Activated CD4-positive, alpha-beta T cell treated with anti-CD3 and anti-CD28 coated beads, Interleukin-2, amount 50 U/mL, for 16 hours (primary cell): ENCODE results near the gene FAM171A2.
"Not testable (repeated sequence)": the region's sequence is repeated elsewhere in the genome, so short reads cannot be mapped to it uniquely, and the experiment has no call there.

Experiments used
- DNase-seq: peaks from one replicate; pipeline ENCODE4 v3.0.0-alpha.2; 2020

FAM171A2 gene

DNA sequence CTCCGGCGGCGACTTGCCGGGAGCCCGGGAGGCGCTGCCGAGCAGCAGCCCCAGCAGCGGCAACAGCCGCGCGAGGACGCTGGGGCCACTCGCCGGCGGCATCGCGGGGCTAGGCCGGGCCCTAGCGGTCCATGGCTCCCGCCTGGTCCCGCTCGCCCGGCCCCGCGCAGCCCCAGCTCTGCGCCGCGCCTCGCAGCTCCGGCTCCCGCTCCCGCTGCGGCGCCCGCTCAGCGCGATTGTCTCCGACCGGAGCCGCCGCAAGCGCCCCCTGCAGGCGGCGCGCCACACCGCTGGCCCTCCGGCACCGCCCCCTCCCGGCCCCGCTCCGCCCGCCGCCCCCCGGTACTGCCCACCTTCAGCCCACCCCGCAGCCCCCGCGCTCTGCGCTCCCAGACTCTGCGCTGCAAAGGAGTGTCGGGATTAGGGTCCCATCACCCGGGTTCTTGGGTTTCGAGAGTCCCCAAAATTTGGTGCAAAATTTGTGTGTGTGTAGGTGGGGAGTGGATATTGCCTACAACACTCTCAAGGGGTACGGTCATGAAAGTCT lies at the start of gene FAM171A2:
TSS of gene FAM171A2 (minus strand) at position 241 of the 547 bp plus-strand sequence. CDS start at position 102, 139 bp downstream.
- peak; percentile 54 for DNase-seq

DNA sequence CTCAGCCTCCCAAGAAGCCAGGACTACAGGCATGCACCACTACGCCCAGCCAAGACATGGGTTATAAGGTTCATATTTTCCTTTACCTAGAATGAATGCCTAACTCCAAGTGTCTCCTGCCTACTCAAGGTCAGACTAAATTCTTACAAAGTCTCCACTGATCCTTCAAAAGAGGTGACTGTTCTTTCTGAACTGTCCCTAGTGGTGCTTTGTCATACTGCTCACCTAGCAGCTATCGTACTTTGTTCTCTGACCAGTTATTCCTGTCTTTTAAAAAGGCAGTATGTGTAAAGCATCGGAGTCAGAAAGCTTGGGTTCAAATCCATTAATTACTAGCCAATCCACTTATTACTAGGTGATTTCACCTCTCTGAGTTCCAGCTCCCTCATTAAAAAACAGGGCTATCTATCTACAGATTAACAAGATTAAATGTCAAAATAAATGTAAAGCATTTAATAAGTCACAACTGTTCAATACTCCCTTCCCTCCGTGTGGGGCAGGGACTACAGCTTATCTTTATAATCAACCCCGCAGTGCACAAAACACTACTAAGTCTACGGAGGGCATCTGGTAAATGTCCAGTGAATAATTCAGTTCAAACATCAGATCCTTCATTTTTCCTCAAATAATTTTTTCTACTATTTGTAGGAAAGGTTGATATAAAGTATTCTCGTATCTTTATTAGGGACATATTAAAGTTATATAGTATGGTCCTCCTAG lies 45.8 kb upstream of the FAM171A2 start:
- DNase-seq: no peak

DNA sequence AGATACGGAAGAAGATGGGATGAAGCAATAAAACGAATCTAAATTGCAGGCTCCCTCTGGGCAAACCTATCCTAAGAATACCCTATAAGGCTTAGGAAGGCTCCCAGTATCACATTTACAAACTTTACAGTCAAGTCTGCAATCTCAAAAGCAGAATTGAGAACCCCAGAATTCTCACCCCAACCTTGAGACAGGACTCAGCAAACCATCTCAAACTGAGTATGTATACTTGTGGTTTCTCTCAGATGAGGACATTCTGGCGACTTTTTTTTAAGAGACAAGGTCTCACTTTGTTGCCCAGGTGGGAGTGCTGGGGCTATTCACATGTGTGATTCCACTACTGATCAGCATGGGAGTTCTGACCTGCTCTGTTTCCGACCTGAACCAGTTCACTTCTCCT lies 45.1 kb upstream of the FAM171A2 start:
- DNase-seq: no peak

- peak; percentile 75 for DNase-seq
Measured at GRCh38 chr17:44402564-44403172, 39.0 kb upstream of the FAM171A2 start.

DNA sequence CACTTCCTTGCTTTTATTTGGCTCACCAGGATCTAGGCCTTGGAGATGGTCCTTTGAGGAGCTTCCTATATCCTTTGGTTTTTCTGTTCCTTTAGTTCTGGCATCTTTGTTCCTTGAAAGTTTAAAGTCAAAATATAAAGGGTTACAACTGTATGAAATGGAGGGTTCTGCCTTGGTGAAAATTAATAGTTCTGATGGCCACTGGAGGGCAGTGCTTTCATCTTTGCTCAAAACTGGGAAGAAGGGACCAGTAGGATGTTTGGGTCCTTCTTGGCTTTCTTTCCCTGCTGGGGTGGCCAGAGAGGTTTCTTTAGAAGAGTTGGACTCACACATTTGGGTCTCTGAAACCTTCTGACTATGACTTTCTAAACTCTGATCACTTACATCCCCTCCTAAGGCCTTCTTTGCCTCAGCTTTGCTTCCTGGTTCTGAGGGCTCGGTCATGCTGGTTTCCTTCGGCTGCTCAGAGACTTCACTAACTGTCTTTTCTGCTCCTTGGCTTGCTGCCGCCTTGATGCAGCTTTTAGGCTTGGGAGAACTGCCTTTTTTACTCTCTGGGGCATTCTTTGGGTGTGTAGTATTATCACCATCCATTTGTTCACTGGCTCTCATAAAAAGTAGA lies 36.7 kb upstream of the FAM171A2 start:
- DNase-seq: peak; percentile 18

GRCh38 chr17:44398692-44399691 lies 35.3 kb upstream of the FAM171A2 start:
- no peak for DNase-seq

DNA sequence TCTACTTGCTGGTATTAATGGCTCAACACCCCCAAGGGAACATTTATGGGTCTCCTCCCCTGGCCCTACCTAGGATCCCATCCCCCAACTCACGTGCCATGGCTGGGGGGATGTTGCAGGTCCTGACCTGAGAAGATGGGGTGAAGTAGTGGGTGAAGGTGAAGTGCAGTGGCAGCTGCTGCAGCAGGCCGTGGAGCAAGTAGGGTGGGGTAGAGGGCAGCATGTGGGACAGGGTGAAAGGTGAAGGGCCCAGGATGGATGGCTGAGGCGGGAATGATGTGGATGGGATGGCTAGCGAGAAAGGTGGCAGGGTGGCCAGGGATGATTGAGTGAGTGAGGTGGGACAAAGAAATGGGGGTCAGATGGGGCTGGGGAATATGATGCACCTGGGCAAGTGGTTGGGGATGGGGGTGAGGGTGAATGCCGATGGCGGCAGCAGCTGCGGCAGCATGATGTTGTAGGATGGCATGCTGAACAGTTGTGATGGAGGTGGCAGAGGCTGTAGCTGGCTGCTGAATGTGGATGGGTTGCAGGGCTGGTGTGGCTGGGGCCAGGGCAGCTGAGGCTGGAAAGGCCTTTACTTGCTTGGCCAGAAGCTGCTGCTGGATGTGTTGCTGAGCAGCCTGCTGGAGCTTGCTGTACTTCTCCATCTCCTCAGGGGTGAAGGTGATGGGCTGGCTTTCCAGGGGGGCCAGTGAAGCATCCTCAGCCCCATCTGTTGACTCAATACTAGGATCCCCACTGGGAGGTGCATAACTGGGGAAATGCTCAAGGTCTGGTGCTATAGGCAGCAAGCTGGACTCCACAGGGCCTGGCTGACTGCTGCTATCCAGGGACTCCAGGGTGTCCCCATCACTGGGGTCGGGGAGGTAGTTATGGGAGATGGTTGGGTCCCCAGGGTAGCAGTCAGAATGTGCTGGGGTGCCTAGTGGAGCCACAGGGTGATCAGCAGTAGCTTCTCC lies 34.1 kb upstream of the FAM171A2 start:
- DNase-seq: no peak

DNA sequence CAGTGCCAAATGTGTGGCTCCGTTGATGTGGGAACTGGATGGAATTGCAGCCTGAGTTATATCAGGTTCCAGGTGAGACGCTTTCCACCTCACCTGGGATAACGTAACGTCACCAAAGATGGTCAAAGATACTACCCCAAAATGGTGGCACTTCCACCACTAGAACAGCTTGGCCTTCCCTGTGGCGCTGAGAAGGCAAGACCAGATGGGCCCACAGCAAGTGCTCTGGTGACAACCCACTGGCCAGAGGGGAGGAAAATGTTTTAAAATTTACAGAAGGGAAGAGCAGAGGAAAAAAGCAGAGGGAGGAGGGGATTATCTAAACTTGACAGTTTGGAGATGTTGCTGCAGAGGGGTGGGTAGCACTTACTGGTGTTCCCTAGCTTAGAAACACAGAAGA lies 33.3 kb upstream of the FAM171A2 start:
- no peak for DNase-seq

- no peak for DNase-seq
Measured at GRCh38 chr17:44394833-44395232, 31.2 kb upstream of the FAM171A2 start.

DNA sequence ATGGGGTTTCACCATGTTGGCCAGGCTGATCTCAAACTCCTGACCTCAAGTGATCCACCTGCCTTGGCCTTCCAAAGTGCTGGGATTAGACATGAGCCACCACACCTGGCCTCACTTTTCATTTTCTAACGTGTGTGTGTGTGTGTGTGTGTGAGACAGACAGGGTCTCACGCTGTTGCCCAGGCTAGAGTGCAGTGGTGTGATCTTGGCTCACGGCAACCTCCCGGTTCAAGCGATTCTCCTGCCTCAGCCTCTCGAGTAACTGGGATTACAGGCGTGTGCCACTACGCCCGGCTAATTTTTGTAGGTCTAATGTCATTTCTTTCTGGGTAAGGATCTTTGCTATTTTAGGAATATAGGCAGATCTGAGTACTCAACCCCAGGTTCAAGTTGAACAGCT lies 30.5 kb upstream of the FAM171A2 start:
- not testable (repeated sequence) for DNase-seq

- DNase-seq: no peak
Measured at GRCh38 chr17:44390250-44390870, 26.7 kb upstream of the FAM171A2 start.

DNA sequence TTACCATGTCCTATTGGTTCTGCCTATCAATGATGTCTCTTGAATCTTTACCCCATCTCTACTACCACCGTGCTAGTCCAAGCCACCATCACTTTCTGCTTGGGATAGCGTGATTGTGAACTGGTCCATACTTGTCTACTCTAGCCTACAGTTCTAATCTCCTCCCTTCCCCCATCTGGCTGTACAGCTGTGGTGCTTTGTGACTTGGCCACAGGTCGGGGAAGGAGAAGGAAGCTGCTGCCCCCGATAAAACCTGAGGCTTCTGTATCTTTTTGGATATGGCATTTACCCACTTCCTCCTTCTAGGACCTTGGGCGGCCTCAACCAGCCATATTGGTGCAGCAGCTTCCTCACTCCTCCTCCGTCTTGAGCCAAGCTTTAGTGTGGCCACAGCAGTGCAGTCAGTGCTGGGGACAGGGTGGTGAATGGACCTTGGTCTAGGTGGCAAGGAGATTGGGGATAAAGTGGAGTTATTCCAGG lies 26.1 kb upstream of the FAM171A2 start:
- no peak for DNase-seq

- no peak for DNase-seq
Measured at GRCh38 chr17:44389281-44389680, 25.6 kb upstream of the FAM171A2 start, which contains the start of gene ITGA2B. Gene ITGA2B (minus strand): TSS chr17:44389649. CDS start chr17:44389473, 176 bp downstream.

GRCh38 chr17:44387804-44388203 lies 24.2 kb upstream of the FAM171A2 start:
- DNase-seq: no peak

DNA sequence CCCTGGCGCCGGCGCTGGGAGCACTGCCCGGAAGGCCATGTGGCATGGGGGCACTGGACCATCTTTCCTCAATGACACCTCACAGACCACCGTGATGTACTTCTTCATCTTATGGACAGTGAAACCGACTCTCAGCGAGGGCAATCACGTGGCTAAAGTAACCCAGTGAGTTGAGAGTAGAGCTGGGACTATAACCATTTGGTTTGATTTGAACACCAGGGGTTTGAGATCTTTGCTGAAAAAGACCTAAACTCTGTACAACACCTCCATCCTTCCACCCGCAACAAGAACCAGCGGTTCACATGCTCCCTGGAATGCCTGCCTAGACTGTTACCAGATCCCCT lies 22.5 kb upstream of the FAM171A2 start:
- no peak for DNase-seq

- peak; percentile 87 for DNase-seq
Measured at GRCh38 chr17:44385287-44386181, 21.9 kb upstream of the FAM171A2 start.

DNA sequence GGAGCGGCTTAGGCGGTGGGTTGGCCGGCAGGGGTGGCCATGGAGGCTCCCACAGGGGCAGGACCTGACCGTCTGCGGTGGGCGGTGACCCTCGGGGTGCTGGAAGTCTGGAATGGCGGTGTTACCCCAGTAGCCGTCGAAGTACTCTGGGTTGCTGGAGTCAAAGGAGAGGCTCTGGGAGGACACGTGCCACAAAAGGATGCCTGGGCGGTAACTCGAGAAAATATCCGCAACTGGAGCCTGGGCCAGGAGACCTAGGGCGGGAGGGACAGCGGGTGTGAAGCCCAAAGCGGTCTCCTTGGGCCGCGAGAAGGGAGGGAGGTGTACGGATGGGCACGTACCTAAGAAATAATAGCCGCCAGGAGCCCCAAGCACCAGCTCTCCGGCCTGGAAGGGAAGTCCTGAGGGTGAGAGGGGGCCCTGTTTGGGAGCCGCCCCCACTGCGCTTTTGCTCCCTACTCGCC lies 21.2 kb upstream of the FAM171A2 start:
- DNase-seq: no peak

- DNase-seq: no peak
Measured at GRCh38 chr17:44384281-44384822, 20.7 kb upstream of the FAM171A2 start.

- DNase-seq: no peak
Measured at GRCh38 chr17:44383861-44384260, 20.2 kb upstream of the FAM171A2 start.
